CD14-positive monocyte (primary cell): ENCODE results near the gene PPP2R2C. TPM values are rescaled to one million over a fixed set of nuclear protein-coding genes. Genes with fewer than 3 reads are reported as not detected.

ENCODE experiments used
- DNase-seq, 3 donors: peaks; one replicate each; pipeline ENCODE4 v3.0.0-alpha.2; 2011 to 2022
- H2AFZ ChIP-seq: 2 replicates; pipeline ENCODE4 v1.6.0; 2012; ENCODE audit warnings: mild to moderate bottlenecking, low read depth, low read length, inconsistent platforms; ENCODE audit not compliant: insufficient read depth, poor library complexity, severe bottlenecking
- H3K27ac ChIP-seq, 2 donors: 1 replicate in 1 of 2; 2 replicates in 1 of 2; pipeline ENCODE4 v1.5.1; 2012 to 2013; ENCODE audit warnings: low read length in 2 of 2, control low read depth in 1 of 2, inconsistent platforms in 1 of 2, low read depth in 1 of 2, mild to moderate bottlenecking in 1 of 2
- H3K27me3 ChIP-seq, 2 donors: one replicate each; pipeline versions ENCODE4 v1.6.0 to v1.6.1; 2011 to 2013; ENCODE audit warnings: low read length in 2 of 2; ENCODE audit not compliant: control insufficient read depth in 2 of 2, insufficient read depth in 2 of 2
- H3K36me3 ChIP-seq, 2 donors: replicated peaks in 1 of 2; 1 replicate in 1 of 2; 2 replicates in 1 of 2; pipeline versions ENCODE4 v1.5.1 to v1.6.1; 2012 to 2013; ENCODE audit warnings: low read length in 2 of 2, control low read depth in 1 of 2, inconsistent platforms in 1 of 2, mild to moderate bottlenecking in 1 of 2; ENCODE audit not compliant: insufficient read depth in 2 of 2, control insufficient read depth in 1 of 2
- H3K4me1 ChIP-seq, 2 donors: 1 replicate in 1 of 2; 2 replicates in 1 of 2; pipeline versions ENCODE4 v1.5.1 to v1.6.1; 2012 to 2013; ENCODE audit warnings: low read length in 2 of 2, control low read depth in 1 of 2, inconsistent platforms in 1 of 2, mild to moderate bottlenecking in 1 of 2, moderate library complexity in 1 of 2; ENCODE audit not compliant: insufficient read depth in 2 of 2, control insufficient read depth in 1 of 2
- H3K4me2 ChIP-seq: replicated peaks from 2 replicates; pipeline ENCODE3; 2012; ENCODE audit warnings: low read length, moderate library complexity, mild to moderate bottlenecking; ENCODE audit not compliant: poor library complexity, severe bottlenecking; ENCODE audit errors: extremely low read depth
- H3K4me3 ChIP-seq, 3 experiments: fragments of 200-600 bp in 1 of 3; sonication (generic) in 1 of 3; replicated peaks in 1 of 3; 1 replicate in 2 of 3; 2 replicates in 1 of 3; pipeline ENCODE4 v1.5.1; 2011 to 2013; ENCODE audit warnings: low read length in 3 of 3, mild to moderate bottlenecking in 3 of 3, control low read depth in 2 of 3, low read depth in 2 of 3, inconsistent platforms in 1 of 3, moderate library complexity in 1 of 3
- H3K79me2 ChIP-seq: 2 replicates; pipeline ENCODE4 v1.6.0; 2012; ENCODE audit warnings: mild to moderate bottlenecking, control low read depth, inconsistent platforms, low read length, moderate library complexity; ENCODE audit not compliant: insufficient read depth
- H3K9ac ChIP-seq: 2 replicates; pipeline ENCODE4 v1.6.0; 2017; ENCODE audit warnings: low read length, mild to moderate bottlenecking; ENCODE audit not compliant: insufficient read depth, poor library complexity, severe bottlenecking
- H3K9me3 ChIP-seq, 2 donors: replicated peaks in 1 of 2; 1 replicate in 1 of 2; 2 replicates in 1 of 2; pipeline versions ENCODE4 v1.5.1 to v1.6.1; 2012 to 2013; ENCODE audit warnings: low read length in 2 of 2, control low read depth in 1 of 2; ENCODE audit not compliant: control insufficient read depth in 1 of 2, insufficient read depth in 1 of 2
- H4K20me1 ChIP-seq: 2 replicates; pipeline ENCODE4 v1.6.0; 2012; ENCODE audit warnings: mild to moderate bottlenecking, low read length, control low read depth, moderate library complexity; ENCODE audit not compliant: insufficient read depth
- H3K27ac Mint-ChIP-seq, 7 donors: one replicate each; pipeline ENCODE4 v1.8.0; 2020; ENCODE audit warnings: mild to moderate bottlenecking in 7 of 7, mixed read lengths in 7 of 7, moderate library complexity in 6 of 7, inconsistent platforms in 2 of 7
- H3K27me3 Mint-ChIP-seq, 3 donors: one replicate each; pipeline ENCODE4 v1.8.0; 2021 to 2022; ENCODE audit warnings: low read depth in 3 of 3, mild to moderate bottlenecking in 3 of 3, mixed read lengths in 3 of 3, moderate library complexity in 3 of 3, inconsistent platforms in 1 of 3
- H3K36me3 Mint-ChIP-seq, 2 donors: one replicate each; pipeline ENCODE4 v1.8.0; 2020; ENCODE audit warnings: mixed read lengths in 2 of 2, inconsistent platforms in 1 of 2, mild to moderate bottlenecking in 1 of 2
- H3K4me1 Mint-ChIP-seq: one replicate; pipeline ENCODE4 v1.8.0; 2020; ENCODE audit warnings: mild to moderate bottlenecking, mixed read lengths
- H3K4me3 Mint-ChIP-seq, 2 donors: one replicate each; pipeline ENCODE4 v1.8.0; 2020; ENCODE audit warnings: mild to moderate bottlenecking in 2 of 2, mixed read lengths in 2 of 2, moderate library complexity in 1 of 2
- H3K9me3 Mint-ChIP-seq, 7 donors: one replicate each; pipeline ENCODE4 v1.8.0; 2020 to 2022; ENCODE audit warnings: mixed read lengths in 7 of 7, mild to moderate bottlenecking in 6 of 7, moderate library complexity in 6 of 7, inconsistent platforms in 2 of 7
- CTCF ChIP-seq: fragments of 200-600 bp; IDR thresholded peaks from one replicate; pipeline ENCODE4 v1.8.0; 2022; ENCODE audit warnings: antibody characterized with exemption, mild to moderate bottlenecking
- WGBS: methylation state at CpG from one replicate; pipeline ENCODE4 v1.1.5; 2013; ENCODE audit warnings: missing lambda C conversion rate; ENCODE audit not compliant: insufficient coverage; 5-methylcytosine and 5-hydroxymethylcytosine counted together
- intact Hi-C, 2 donors: fragments of 100-400 bp; cut with micrococcal nuclease; formaldehyde crosslinking; loops; one replicate each; pipeline versions ENCODE4 v1.15.0 to v1.15.1; 2023
- polyA plus RNA-seq, 3 donors: library from polyadenylated mRNA; depleted of rRNA in 1 of 3; unstranded in 2 of 3; stranded (reverse) in 1 of 3; fragments of 300-500 nt in 2 of 3; fragments of >200 nt in 1 of 3; fragmentation: Illumina TruSeq in 2 of 3; gene quantifications; 1 replicate in 2 of 3; 2 replicates in 1 of 3; pipeline ENCODE4 v1.2.3, GENCODE V29; 2012 to 2021

The PPP2R2C gene
- polyA plus RNA-seq, 3 donors: not detected

- H3K4me2 ChIP-seq: no peak overlapping the region
- H3K36me3 ChIP-seq: no peaks in the 10 kb centered on the region
- no peaks in the 10 kb centered on the region for H3K79me2 ChIP-seq
- intact Hi-C loops: no loop called here
- Mint-ChIP-seq H3K9me3 (peaks cover 0 to 6% (median 2%) of the 10 kb centered on the region in 7 donors), H3K27ac (no peak overlapping the region), H3K36me3 (no peaks in the 10 kb centered on the region), H3K4me3 (no peak overlapping the region), H3K27me3 (peaks cover 4 to 10% (median 7%) of the 10 kb centered on the region in 3 donors), H3K4me1 (no peaks in the 10 kb centered on the region)
- peaks cover 0 to 4% of the 10 kb centered on the region in 2 donors for H3K9me3 ChIP-seq
- no peak for DNase-seq
- no peaks in the 10 kb centered on the region for H4K20me1 ChIP-seq
- no peak overlapping the region for H2AFZ ChIP-seq
- no peak overlapping the region for H3K27ac ChIP-seq
- WGBS: 70% methylated on average over 7 of the region's 13 CpGs
- no peak overlapping the region for H3K9ac ChIP-seq
- no peaks in the 10 kb centered on the region for H3K27me3 ChIP-seq
- no peaks in the 10 kb centered on the region for H3K4me1 ChIP-seq
- TF ChIP-seq CTCF: no peak
- H3K4me3 ChIP-seq: no peak overlapping the region
These were observed 18.1 kb downstream of the PPP2R2C start for GRCh38 chr4:6454112-6454910.

- Mint-ChIP-seq H3K4me1 (no peaks in the 10 kb centered on the region), H3K27me3 (peaks cover 4 to 9% (median 4%) of the 10 kb centered on the region in 3 donors), H3K36me3 (no peaks in the 10 kb centered on the region), H3K9me3 (peaks cover 0 to 2% (median 0%) of the 10 kb centered on the region in 7 donors), H3K4me3 (no peak overlapping the region), H3K27ac (no peak overlapping the region)
- Histone ChIP-seq H3K4me2 (no peak overlapping the region), H3K79me2 (no peaks in the 10 kb centered on the region), H3K36me3 (no peaks in the 10 kb centered on the region), H3K4me3 (no peak overlapping the region), H2AFZ (no peak overlapping the region), H3K4me1 (no peaks in the 10 kb centered on the region), H3K27me3 (no peaks in the 10 kb centered on the region), H3K9ac (no peak overlapping the region), H3K9me3 (no peaks in the 10 kb centered on the region), H3K27ac (no peak overlapping the region), H4K20me1 (no peaks in the 10 kb centered on the region)
- intact Hi-C loops: no loop called here
- WGBS: 80% methylated on average over 6 of the region's 8 CpGs
- no peak for DNase-seq
- no peak for TF ChIP-seq CTCF
These were observed 18.8 kb downstream of the PPP2R2C start for GRCh38 chr4:6453688-6453990.
